Activated CD8-positive, alpha-beta memory T cell treated with anti-CD3 and anti-CD28 coated beads, Interleukin-2, amount 50 U/mL, for 4 hours (primary cell): Measurements from ENCODE around the gene PSMB7.
A peak's percentile ranks its signal among the peaks of the same experiment; 100 is the strongest.

Source experiments
- DNase-seq: peaks from one replicate; pipeline ENCODE4 v3.0.0-alpha.2; 2020

PSMB7 gene

DNA sequence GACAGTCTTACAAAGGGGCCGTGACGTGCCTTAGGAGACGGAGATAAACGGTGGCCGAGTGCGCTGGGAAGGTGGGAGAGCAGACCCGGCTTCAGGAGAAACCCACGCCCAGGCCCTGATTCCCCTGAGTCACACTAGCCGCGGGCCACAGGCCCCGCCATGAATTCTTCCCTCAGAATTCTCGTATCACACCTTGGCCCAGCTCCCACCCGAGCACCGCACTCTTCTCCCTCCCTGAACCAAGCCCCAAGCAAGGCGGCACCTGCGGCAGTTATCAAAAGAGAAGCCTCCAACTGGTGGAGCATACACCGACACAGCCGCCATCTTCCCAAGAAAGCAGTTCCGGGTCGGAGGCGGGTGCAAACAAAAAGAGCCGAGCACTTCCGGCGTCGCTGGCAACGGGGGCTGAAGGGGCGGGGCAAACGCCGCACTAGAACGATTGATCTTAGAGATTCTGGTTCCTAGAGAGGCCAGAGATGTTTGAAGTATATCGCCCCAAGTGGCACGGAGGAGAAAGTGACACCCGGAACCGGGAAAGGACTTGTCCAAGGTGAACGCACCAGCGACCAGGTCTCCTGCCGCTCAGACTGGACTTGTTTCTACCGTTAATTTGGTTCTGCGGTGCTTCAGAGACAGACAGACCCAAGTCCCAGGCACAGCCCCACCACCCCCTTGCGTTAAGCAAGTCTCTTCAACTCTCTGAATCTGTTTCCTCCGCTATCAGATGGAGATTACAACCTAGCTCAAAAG, at the start of gene PSMB7:
Gene PSMB7 (minus strand): TSS at position 341 of the 750 bp plus-strand sequence. CDS start 17 bp downstream, at position 324.
- DNase-seq, result peak; percentile 97

GRCh38 chr9:124462739-124463138, 47.5 kb upstream of the PSMB7 start:
- DNase-seq, result no peak

- DNase-seq, result no peak
Observed at GRCh38 chr9:124458441-124458840, 43.2 kb upstream of the PSMB7 start.

DNA sequence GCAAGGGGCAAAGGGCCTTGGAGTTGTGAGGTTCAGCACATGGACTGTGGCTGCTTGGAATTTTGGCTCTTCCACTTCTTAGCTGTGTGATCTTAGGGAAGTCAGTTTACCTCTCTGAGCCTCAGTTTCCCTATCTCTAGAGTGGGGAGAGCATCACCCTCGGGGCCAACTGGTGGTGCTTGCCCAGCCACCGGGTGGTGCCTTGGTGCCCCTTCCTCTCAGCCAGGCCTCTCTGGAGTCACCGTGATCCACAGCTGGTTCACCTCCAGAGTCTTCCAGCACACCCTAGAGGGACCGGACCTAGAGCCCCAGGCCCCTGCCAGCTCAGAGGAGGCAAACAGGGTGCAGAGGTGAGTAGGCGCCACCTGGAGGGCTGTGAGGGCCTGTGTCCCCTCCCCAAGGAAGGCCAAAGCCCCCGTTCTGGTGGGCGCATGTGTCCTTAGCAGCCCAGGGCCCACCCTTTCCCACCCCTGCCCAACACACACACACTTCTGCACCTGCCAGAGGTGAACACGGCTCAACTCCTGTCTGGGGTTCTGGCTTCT, 42.7 kb upstream of the PSMB7 start:
- no peak for DNase-seq

- no peak for DNase-seq
Observed at GRCh38 chr9:124457079-124457886, 42.0 kb upstream of the PSMB7 start.

GRCh38 chr9:124456341-124457078, 41.3 kb upstream of the PSMB7 start:
- DNase-seq, result no peak

GRCh38 chr9:124455820-124456219, 40.6 kb upstream of the PSMB7 start:
- DNase-seq, result no peak

DNA sequence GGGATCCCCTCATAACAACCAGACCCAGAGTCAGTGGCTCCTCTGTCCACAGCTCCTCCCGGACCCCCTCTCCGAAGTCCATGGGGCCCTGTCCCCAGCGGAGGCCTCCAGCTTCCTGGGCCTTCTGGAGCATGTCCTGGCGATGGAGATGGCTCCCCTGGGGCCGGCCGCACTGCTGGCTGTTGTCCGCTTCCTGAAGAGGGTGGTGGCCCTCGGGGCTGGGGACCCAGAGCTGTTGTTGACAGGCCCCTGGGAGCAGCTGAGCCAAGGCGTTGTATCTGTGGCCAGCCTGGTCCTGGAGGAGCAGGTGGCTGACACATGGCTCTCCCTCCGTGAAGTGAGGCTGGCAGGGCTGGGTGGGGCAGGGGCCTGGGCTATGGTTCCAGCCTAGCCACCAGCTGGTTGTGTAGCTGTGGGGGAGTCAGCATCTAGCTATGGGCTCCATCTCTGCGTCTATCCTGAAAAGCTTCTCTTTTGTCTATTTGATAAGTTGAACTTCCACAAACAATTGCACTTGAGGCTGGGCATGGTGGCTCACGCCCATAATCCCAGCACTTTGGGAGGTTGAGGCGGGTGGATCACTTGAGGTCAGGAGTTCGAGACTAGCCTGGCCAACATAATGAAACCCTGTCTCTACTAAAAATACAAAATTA, 39.7 kb upstream of the PSMB7 start:
- DNase-seq, result no peak

DNA sequence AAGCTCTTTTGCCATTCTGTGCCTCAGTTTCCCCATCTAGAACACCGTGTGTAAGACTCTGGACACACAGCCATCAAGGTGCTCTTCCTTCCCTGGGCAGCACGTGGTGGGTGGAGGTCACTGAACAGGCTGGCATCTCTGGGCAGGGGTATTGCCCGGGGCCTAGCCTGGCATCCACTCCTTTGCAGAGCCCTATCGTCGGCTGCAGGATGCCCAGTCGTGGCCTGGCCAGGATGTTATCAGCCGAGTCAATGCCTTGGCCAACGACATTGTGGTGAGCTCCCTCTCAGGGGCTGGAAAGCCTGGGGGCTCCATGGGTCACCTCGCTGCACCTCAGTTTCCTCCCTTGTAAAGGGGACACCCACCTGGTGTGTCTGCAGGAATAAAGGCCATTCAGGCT, 39.1 kb upstream of the PSMB7 start:
- DNase-seq, result no peak

DNA sequence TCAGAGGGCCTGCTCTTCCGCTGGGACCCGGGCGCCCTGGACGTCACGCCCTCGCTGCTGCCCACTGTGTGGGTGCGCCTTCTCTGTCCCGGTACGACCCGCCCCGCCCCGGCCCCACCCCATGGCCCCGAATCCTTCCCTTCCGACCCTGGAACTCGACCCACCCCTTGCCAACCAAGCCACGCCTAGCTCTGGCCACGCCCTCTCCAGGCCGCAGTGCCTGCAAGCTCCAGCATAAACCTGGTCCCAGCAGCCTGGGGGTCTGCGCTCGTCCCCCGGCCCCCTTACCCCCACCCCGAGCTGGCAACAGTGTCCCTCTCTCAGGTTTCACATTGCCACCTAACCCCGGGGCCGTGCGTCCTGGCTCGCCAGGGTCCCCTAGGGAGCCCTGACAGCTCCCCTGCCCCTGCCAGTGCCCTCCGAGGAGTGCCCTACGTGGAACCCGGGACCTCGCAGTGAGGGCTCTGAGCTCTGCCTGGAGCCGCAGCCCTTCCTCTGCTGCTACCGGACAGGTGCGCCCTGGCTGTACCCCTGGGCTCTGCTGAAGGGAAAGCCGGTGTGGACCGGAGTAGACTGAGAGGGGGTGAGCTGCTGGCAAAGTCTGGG, 38.4 kb upstream of the PSMB7 start:
- DNase-seq, result no peak

DNA sequence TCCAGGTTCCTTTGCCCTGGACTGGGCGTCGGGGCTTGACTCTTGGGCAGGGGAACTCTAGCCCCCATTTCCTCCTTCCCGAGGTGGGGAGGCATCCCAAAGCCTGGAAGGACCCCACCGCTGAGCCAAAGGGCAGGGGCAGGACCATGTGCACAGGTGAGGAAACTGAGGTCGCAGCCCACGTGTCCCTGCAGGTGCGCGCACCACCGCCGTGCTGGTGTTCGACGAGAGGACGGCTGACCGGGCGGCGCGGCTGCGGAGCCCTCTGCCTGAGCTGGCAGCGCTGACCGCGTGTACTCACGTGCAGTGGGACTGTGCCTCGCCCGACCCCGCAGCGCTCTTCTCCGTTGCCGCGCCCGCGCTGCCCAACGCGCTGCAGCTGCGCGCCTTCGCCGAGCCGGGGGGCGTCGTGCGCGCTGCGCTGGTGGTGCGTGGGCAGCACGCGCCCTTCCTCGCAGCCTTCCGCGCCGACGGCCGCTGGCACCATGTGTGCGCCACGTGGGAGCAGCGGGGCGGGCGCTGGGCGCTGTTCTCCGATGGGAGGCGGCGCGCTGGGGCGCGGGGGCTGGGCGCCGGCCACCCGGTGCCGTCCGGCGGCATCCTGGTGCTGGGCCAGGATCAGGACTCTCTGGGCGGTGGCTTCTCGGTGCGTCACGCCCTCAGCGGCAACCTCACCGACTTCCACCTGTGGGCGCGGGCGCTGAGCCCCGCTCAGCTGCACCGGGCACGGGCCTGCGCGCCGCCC, 37.8 kb upstream of the PSMB7 start:
- DNase-seq, result no peak

DNA sequence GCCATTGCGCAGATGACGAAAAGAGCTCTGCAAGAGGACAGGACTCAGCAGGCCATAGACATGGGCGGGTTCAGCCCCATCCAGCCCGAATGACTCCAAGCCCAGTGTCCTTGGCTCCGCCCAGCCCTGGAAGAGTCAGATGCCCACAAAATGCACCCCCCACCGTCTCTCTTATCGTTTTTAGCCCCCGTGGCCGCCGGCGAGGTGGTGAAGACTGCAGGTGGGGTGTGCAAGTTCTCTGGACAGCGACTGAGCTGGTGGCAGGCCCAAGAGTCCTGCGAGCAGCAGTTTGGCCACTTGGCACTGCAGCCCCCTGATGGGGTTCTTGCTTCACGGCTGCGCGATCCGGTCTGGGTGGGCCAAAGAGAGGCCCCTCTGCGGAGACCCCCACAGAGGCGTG, 37.1 kb upstream of the PSMB7 start:
- DNase-seq, result no peak

DNA sequence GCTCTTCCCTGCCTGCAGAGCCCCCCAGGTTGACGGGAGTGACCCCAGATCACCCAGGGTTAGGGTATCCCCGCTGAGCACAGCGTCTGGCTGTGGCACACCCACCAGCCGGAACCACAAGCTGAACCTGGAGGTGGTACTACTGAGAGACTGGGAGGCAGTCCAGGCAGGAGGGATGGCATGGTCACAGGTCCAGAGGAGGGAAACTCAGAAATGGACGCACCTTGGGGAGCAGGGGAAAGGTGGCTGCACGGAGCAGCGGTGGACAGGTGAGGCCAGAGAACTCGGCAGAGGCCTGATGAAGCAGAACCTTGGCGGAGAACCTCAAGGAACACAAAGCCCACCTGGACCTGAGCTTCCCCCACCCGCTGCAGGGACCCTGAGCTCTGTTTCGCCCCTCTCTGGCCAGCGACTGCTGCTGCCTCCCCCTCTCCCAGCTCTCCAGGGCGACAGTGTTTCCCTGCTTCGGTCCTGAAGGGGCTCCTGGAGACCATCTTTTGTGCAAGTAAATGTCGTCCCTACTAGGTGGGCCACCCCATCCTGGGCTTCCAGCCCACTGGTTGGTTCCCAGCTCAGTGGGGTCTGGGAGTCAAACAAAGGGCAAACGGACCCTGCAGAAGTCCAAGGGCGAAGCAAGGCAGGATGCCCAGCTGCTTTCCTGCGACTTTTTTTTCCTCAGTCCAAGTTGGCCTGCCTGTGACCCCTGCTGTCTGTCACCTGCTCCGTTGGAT, 35.9 kb upstream of the PSMB7 start:
- DNase-seq, result no peak

DNA sequence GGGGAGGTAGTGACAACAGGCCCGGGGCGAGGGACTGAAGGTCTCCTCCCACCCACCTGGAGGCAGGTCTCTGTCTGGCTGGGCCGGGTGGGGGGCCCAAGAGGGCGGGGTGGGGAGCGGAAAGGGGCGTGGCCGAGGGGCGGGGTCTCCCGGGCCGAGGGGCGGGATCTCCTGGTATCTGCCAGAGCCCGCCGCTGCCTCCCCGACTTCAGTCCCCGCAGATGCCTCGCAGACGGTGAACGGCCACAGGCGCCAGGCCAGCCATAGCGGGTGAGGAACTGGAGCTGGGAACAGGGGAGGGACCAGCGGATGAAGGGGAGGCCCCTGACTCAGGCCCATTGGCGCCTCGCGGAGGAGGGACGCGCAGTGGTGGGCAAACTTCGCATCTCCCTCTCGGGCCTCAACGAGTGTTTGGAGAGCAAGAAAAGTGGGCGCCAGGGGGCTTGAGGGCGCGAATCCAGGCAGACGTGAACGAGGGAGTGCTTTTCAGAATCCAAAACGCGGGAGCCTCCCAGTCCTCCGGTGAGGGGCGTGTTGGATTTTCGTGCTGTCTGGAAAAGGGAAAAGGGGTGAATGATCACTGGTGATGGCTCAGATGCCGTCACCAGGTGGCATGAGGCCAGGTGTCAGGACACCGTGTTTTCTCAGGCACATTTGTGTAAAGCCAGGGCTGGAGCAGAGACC, 35.1 kb upstream of the PSMB7 start, which contains the start of gene ADGRD2:
Gene ADGRD2 (plus strand): TSS at position 211 of the 684 bp plus-strand sequence. CDS start 1,216 bp downstream, outside the sequence.
- no peak for DNase-seq

DNA sequence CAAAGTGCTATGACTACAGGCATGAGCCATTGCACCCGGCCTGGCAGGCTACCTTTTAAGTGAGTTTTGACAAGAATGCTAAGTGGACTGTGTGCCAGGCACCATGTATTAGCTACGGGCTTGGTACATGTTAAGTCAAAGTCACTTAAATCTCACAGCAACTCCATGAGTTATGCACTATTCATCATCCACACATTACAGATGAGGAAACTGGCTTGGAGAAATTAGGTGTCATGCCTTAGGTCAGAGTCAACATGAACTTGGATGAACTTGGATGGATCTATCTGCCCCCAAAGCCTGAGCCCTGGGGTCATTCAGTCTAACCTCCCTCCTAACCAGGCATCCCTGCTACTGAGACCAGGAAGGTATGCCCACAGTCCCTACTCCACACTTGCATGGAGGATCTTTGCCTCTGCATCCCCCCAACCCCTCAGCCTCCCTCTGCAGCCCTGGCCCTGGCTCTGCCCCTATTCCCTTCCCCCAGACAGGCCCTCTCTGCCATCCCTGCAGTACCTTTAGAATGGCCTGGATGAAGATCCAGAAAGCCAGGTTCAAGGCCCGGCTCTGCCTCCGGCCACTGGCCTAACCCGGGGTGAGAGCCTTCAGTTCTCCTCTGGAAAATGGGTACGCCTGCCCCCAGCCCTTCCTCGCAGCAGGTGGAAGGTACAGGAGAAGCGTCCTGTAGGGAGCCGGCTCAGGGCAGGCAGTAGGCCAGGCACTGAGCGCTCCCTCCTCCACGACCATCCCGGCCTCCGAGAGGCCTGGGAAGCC, 34.3 kb upstream of the PSMB7 start:
- DNase-seq, result no peak

GRCh38 chr9:124448019-124448418, 32.8 kb upstream of the PSMB7 start:
- DNase-seq, result no peak

- no peak for DNase-seq
Observed at GRCh38 chr9:124447297-124447661, 32.0 kb upstream of the PSMB7 start.

DNA sequence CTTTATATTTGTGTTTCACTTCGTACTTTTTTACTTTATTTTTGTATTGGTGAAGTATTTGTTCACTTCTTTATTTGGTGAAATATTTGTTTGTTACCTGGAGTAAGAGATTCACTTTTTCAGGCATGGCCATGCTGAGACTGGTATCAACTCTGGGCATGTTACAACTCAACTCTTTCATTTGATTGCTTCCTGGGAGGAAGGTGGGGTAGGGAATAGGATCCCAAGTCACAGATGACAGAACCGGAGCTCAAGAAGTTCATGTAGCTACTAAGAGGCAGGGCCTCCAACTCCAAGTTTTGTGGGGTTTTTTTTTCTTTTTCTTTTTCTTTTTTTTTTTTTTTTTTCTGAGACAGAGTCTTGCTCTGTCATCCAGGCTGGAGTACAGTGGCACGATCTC, 28.9 kb upstream of the PSMB7 start:
- DNase-seq, result no peak

GRCh38 chr9:124443625-124444024, 28.4 kb upstream of the PSMB7 start:
- DNase-seq, result no peak
